ENCODE data around the gene WWC2.
"Not testable (repeated sequence)": the region's sequence is repeated elsewhere in the genome, so short reads cannot be mapped to it uniquely, and the experiment has no call there.

The WWC2 gene

GRCh38 chr4:183289688-183290087, 190.6 kb downstream of the WWC2 start:
- no peak for DNase-seq (ENCODE audit: low read depth in 2 of 2, low spot score in 1 of 2)

GRCh38 chr4:183291070-183291469, 192.0 kb downstream of the WWC2 start:
- no peak for DNase-seq (ENCODE audit: low read depth in 2 of 2, low spot score in 1 of 2)

- DNase-seq (ENCODE audit: low read depth in 2 of 2, low spot score in 1 of 2): no peak
These were observed 196.7 kb downstream of the WWC2 start for GRCh38 chr4:183295711-183296110.

GRCh38 chr4:183297675-183298074, 198.6 kb downstream of the WWC2 start:
- no peak for DNase-seq (ENCODE audit: low read depth in 2 of 2, low spot score in 1 of 2)

GRCh38 chr4:183299464-183299863, 200.4 kb downstream of the WWC2 start:
- DNase-seq (ENCODE audit: low read depth in 2 of 2, low spot score in 1 of 2): no peak

- DNase-seq (ENCODE audit: low read depth in 2 of 2, low spot score in 1 of 2): no peak
These were observed 201.0 kb downstream of the WWC2 start for GRCh38 chr4:183300070-183300469.

- DNase-seq (ENCODE audit: low read depth in 2 of 2, low spot score in 1 of 2): no peak
These were observed 201.6 kb downstream of the WWC2 start for GRCh38 chr4:183300655-183301054.

- DNase-seq (ENCODE audit: low read depth in 2 of 2, low spot score in 1 of 2): no peak
These were observed 204.2 kb downstream of the WWC2 start for GRCh38 chr4:183303301-183303700.

GRCh38 chr4:183304067-183304466, 205.0 kb downstream of the WWC2 start:
- no peak for DNase-seq (ENCODE audit: low read depth in 2 of 2, low spot score in 1 of 2)

- DNase-seq (ENCODE audit: low read depth in 2 of 2, low spot score in 1 of 2): no peak
These were observed 205.5 kb downstream of the WWC2 start for GRCh38 chr4:183304538-183304937.

- no peak for DNase-seq (ENCODE audit: low read depth in 2 of 2, low spot score in 1 of 2)
These were observed 207.8 kb downstream of the WWC2 start for GRCh38 chr4:183306811-183307210.

GRCh38 chr4:183312841-183313240, 213.8 kb downstream of the WWC2 start:
- DNase-seq (ENCODE audit: low read depth in 2 of 2, low spot score in 1 of 2): no peak

- DNase-seq (ENCODE audit: low read depth in 2 of 2, low spot score in 1 of 2): no peak
These were observed 215.3 kb downstream of the WWC2 start for GRCh38 chr4:183314336-183314735.

GRCh38 chr4:183314806-183315205, 215.7 kb downstream of the WWC2 start:
- no peak for DNase-seq (ENCODE audit: low read depth in 2 of 2, low spot score in 1 of 2)

GRCh38 chr4:183318656-183319055, 219.6 kb downstream of the WWC2 start:
- no peak for DNase-seq (ENCODE audit: low read depth in 2 of 2, low spot score in 1 of 2)

- no peak for DNase-seq (ENCODE audit: low read depth in 2 of 2, low spot score in 1 of 2)
These were observed 221.4 kb downstream of the WWC2 start, which contains the start of gene CLDN22 for GRCh38 chr4:183320211-183321059. CLDN22 (minus strand) TSS chr4:183320276; CDS start chr4:183320218, 58 bp downstream.

GRCh38 chr4:183321079-183321478, 222.0 kb downstream of the WWC2 start:
- no peak for DNase-seq (ENCODE audit: low read depth in 2 of 2, low spot score in 1 of 2)

- no peak for DNase-seq (ENCODE audit: low read depth in 2 of 2, low spot score in 1 of 2)
These were observed 222.5 kb downstream of the WWC2 start for GRCh38 chr4:183321516-183321915.

- DNase-seq (ENCODE audit: low read depth in 2 of 2, low spot score in 1 of 2): no peak
These were observed 223.3 kb downstream of the WWC2 start, which contains the start of gene CLDN24 for GRCh38 chr4:183322326-183322725. CLDN24 (minus strand) TSS chr4:183322426; CDS start chr4:183322426, 0 bp downstream.

GRCh38 chr4:183323295-183323694, 224.2 kb downstream of the WWC2 start:
- DNase-seq (ENCODE audit: low read depth in 2 of 2, low spot score in 1 of 2): no peak

- not testable (repeated sequence) for DNase-seq (ENCODE audit: low read depth in 2 of 2, low spot score in 1 of 2)
These were observed 225.0 kb downstream of the WWC2 start for GRCh38 chr4:183324056-183324455.

- DNase-seq (ENCODE audit: low read depth in 2 of 2, low spot score in 1 of 2): no peak
These were observed 225.6 kb downstream of the WWC2 start for GRCh38 chr4:183324619-183325018.

GRCh38 chr4:183326387-183326786, 227.3 kb downstream of the WWC2 start:
- DNase-seq (ENCODE audit: low read depth in 2 of 2, low spot score in 1 of 2): not testable (repeated sequence)
